ENCODE measurements around the gene PIKFYVE. TPM values are rescaled to one million over a fixed set of nuclear protein-coding genes. Genes with fewer than 3 reads are reported as not detected.

The PIKFYVE gene
- polyA plus RNA-seq, 1 donor (not counting 4 experiments of a cell fraction or from before 2014, with no cell fraction given), result 18.4 TPM

GRCh38 chr2:208265371-208265800 is 669 bp upstream of the PIKFYVE start:
- H3K9ac ChIP-seq (ENCODE audit: control insufficient read depth, extremely low read depth, insufficient read depth, low read length), result peak overlapping the region; percentile 93
- no peaks in the 10 kb centered on the region for H3K9me1 ChIP-seq (ENCODE audit: control insufficient read depth, extremely low read depth, insufficient read depth, low read length)
- peak overlapping the region; percentile 85 for H3K27ac ChIP-seq (ENCODE audit: control insufficient read depth, insufficient read depth, low read length)
- DNase-seq (ENCODE audit: low read depth, low spot score), result no peak
- peaks cover 16% of the 10 kb centered on the region for H3K4me1 ChIP-seq (ENCODE audit: control insufficient read depth, extremely low read depth, insufficient read depth, low read length)
- TF ChIP-seq EZH2 (IDR thresholded peaks at IDR 0.05; ENCODE audit: low read length) (no peak), CTCF (optimal IDR thresholded peaks at IDR 0.05 in 1 of 3, IDR thresholded peaks at IDR 0.05 in 1 of 3, conservative IDR thresholded peaks at IDR 0.05 in 1 of 3; ENCODE audit: extremely low read depth in 1 of 3, insufficient read depth in 2 of 3, low read length in 3 of 3) (no peak)
- peaks cover 0 to 2% of the 10 kb centered on the region in 2 experiments for H3K36me3 ChIP-seq (ENCODE audit: control insufficient read depth in 2 of 2, extremely low read depth in 1 of 2, insufficient read depth in 2 of 2, low read length in 2 of 2)
- no peaks in the 10 kb centered on the region for H4K20me1 ChIP-seq (ENCODE audit: control insufficient read depth, extremely low read depth, insufficient read depth, low read length)
- peaks cover 39% of the 10 kb centered on the region for H3K79me2 ChIP-seq (ENCODE audit: control insufficient read depth, insufficient read depth, low read length)
- H3K4me3 ChIP-seq (ENCODE audit: control insufficient read depth in 2 of 3, extremely low read depth in 1 of 3, insufficient read depth in 2 of 3, low read depth in 1 of 3, low read length in 3 of 3), result peak overlapping the region; percentile 68 to 97 (median 93)
- peak overlapping the region; percentile 96 for H3K4me2 ChIP-seq (ENCODE audit: control insufficient read depth, extremely low read depth, insufficient read depth, low read depth, low read length)
- H3K27me3 ChIP-seq (ENCODE audit: control insufficient read depth, extremely low read depth, insufficient read depth, low read length), result no peaks in the 10 kb centered on the region
- H2AFZ ChIP-seq (ENCODE audit: control insufficient read depth, low read length), result peak overlapping the region; percentile 99
- H3K9me3 ChIP-seq (ENCODE audit: control insufficient read depth, low read depth, low read length), result no peaks in the 10 kb centered on the region
- FAIRE-seq, result peak; percentile 68
- dilution Hi-C loops (cut with MboI; ENCODE audit: extremely low pct_ligation_motif_present, low sequenced_read_pairs), result no loop called here

- DNase-seq (ENCODE audit: low read depth, low spot score) (no peak), FAIRE-seq (no peak)
- no peaks in the 10 kb centered on the region for H3K9me1 ChIP-seq (ENCODE audit: control insufficient read depth, extremely low read depth, insufficient read depth, low read length)
- H3K27me3 ChIP-seq (ENCODE audit: control insufficient read depth, extremely low read depth, insufficient read depth, low read length), result no peaks in the 10 kb centered on the region
- H3K36me3 ChIP-seq (ENCODE audit: control insufficient read depth in 2 of 2, extremely low read depth in 1 of 2, insufficient read depth in 2 of 2, low read length in 2 of 2), result peaks cover 0 to 2% of the 10 kb centered on the region in 2 experiments
- no peak for TF ChIP-seq EZH2 (IDR thresholded peaks at IDR 0.05; ENCODE audit: low read length)
- no peak for TF ChIP-seq CTCF (optimal IDR thresholded peaks at IDR 0.05 in 1 of 3, IDR thresholded peaks at IDR 0.05 in 1 of 3, conservative IDR thresholded peaks at IDR 0.05 in 1 of 3; ENCODE audit: extremely low read depth in 1 of 3, insufficient read depth in 2 of 3, low read length in 3 of 3)
- H2AFZ ChIP-seq (ENCODE audit: control insufficient read depth, low read length), result peak overlapping the region; percentile 78
- H3K9me3 ChIP-seq (ENCODE audit: control insufficient read depth, low read depth, low read length), result no peaks in the 10 kb centered on the region
- dilution Hi-C loops (cut with MboI; ENCODE audit: extremely low pct_ligation_motif_present, low sequenced_read_pairs), result no loop called here
- peak overlapping the region; percentile 93 for H3K9ac ChIP-seq (ENCODE audit: control insufficient read depth, extremely low read depth, insufficient read depth, low read length)
- H4K20me1 ChIP-seq (ENCODE audit: control insufficient read depth, extremely low read depth, insufficient read depth, low read length), result no peaks in the 10 kb centered on the region
- H3K79me2 ChIP-seq (ENCODE audit: control insufficient read depth, insufficient read depth, low read length), result peaks cover 41% of the 10 kb centered on the region
- H3K27ac ChIP-seq (ENCODE audit: control insufficient read depth, insufficient read depth, low read length), result peak overlapping the region; percentile 85
- H3K4me3 ChIP-seq (ENCODE audit: control insufficient read depth in 2 of 3, extremely low read depth in 1 of 3, insufficient read depth in 2 of 3, low read depth in 1 of 3, low read length in 3 of 3), result peak overlapping the region; percentile 68 to 97 (median 93)
- peaks cover 16% of the 10 kb centered on the region for H3K4me1 ChIP-seq (ENCODE audit: control insufficient read depth, extremely low read depth, insufficient read depth, low read length)
- peak overlapping the region; percentile 96 for H3K4me2 ChIP-seq (ENCODE audit: control insufficient read depth, extremely low read depth, insufficient read depth, low read depth, low read length)
Measured at GRCh38 chr2:208266553-208266893, 468 bp downstream of the PIKFYVE start.
